Measurements from ENCODE around the gene CHCHD10.
"Not testable (repeated sequence)": the region's sequence is repeated elsewhere in the genome, so short reads cannot be mapped to it uniquely, and the experiment has no call there.

Gene CHCHD10

DNA sequence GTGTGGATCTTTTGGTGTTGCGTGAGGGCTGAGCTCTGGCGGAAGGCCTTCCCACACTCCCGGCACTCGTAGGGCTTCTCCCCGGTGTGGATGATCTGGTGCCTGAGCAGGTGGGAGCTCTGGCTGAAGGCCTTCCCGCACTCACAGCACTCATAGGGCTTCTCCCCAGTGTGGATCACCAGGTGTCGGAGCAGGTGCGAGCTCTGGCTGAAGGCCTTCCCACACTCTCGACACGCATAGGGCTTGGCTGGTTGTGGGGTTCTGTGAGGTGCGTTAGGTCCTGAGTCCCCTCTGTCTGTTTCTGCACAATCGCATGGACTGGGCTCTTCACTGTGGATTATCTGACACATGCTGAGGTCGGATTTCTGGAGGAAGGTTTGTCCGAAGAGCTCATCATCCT is 23.3 kb downstream of the CHCHD10 start:
- no peak for DNase-seq

DNA sequence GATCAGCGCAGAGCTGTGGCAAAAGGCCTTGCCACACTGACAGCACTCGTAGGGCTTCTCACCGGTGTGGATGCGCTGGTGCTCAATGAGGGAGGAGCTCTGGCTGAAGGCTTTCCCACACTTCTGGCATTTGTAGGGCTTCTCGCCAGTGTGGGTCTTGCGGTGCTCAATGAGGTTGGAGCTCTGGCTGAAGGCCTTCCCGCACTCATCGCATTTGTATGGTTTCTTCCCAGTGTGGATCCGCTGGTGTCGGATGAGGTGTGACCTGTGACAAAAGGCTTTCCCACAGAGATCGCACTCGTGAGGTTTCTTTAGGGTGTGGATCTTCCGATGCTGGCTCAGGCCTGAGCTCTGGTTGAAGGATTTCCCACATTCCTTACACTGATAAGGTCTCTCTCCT is 23.8 kb downstream of the CHCHD10 start:
- no peak for DNase-seq

GRCh38 chr22:23743303-23743705 is 24.5 kb downstream of the CHCHD10 start:
- no peak for DNase-seq

DNA sequence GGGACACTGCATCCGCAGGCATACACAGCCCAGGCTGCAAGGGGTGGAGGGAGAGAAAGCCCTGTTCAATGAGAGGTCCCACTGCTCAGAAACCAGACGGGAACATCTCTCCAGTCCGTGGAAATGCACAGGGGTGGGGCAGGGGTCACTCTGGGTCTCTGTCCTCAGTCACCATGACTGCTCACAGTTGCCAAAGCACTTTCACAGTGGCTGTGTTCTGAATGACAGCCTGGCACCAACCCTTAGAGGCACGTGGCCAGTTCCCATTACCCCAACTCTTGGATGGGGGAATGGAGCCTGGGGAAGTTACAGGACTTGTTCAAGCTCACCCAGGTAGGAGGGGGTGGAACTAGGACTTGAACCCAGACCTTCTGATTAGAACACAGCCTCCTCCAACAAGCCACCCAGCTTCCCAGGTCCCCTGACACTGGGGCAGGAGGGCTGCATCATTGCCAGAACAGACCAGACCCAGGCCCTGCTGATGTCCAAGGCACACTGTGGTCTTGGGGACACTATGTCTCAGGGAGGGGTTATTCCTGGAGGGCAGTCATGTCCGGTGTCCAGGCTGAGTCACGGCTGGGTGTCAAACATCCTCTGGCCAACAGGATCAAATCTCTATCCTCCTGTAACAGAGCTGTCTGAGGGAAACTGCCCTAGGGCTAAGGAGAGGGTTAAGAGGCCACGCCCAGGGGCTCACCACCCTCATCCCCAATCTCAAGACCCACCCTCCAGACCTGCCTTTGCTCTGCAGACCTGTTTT is 25.1 kb downstream of the CHCHD10 start:
- DNase-seq = no peak

DNA sequence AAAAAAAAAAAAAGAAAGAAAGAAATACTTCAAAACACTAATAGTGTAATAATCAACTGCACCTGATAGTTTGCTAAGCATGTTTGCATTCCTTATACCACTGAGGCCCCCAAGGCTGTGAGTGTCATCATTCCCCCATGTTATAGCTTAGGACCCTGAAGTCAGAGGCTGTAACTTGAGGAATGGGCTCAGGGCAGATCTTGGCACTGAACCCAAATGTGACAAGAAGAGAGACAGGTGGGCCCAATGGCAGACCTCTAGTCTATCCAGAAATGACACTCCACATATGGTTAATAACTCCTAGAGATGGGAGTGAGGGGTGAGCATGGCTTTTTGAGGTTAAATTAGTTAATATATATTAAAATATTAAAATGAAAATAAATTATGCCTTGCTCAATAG is 30.1 kb downstream of the CHCHD10 start:
- no peak for DNase-seq

DNA sequence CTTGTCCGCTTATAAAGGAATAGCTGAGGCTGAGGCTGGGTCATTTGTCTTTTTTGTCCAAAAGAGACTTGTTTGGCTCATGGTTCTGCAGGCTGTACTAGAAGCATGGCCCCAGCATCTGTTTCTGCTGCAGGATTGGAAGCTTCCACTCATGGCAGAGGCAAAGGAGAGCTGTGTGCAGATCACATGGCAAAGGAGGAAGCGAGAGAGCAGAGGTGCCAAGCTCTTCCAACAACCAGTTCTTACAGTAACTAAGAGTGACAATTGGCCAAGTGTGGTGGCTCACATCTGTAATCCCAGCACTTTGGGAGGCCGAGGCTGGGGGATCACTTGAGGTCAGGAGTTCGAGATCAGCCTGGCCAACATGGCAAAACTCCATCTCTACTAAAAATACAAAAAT is 39.7 kb downstream of the CHCHD10 start:
- DNase-seq = not testable (repeated sequence)

GRCh38 chr22:23722724-23723123 is 45.0 kb downstream of the CHCHD10 start:
- DNase-seq = no peak

GRCh38 chr22:23722160-23722559 is 45.6 kb downstream of the CHCHD10 start:
- no peak for DNase-seq

DNA sequence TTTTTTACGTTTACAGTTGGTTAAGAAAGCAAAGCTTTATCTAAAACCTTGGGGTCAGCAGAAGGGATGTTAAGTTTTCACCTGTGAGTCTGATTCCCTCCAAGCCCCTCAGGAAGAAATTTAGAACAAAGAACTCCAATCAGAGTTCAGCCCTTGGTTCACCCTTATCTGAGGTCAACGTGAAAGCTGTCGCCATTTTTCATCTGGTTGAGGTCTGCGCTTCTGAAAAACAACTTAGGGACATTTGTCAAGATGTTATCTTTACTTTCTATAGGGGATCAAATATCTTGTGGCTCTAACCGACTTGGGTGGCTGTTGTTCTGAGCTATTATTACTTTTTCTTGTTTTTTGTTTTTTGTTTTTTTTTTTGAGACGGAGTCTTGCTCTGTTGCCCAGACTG is 46.9 kb downstream of the CHCHD10 start:
- no peak for DNase-seq

DNA sequence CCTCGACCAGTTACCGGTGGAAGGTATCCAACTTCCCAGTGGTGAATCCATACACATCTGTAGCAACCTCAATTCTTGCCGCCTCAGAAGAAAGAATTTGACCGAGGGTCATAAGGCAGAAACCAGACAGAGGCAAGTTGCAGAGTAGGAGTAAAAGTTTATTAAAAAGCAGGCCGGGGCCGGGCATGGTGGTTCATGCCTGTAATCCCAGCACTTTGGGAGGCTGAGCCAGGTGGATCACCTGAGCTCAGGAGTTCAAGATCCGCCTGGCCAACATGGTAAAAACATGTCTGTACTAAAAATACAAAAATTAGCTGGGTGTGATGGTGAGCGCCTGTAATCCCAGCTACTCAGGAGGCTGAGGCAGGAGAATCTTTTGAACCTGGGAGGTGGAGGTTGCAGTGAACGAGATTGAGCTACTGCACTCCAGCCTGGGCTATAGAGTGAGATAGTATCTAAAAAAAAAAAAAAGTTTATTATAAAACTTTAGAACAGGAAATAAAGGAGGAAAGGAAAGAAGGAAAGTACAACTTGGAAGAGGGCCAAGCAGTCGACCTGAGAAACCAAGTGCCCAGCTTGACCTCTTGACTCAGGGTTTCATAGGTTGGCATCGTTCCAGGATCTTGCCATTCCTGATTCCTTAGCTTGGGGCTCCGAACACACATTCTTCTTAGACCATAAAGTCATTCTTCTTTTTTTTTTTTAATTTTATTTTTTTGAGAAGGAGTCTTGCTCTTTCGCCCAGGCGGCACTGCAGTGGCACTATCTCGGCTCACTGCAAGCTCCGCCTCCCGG is 49.2 kb downstream of the CHCHD10 start:
- DNase-seq = no peak

GRCh38 chr22:23716811-23717801 is 50.7 kb downstream of the CHCHD10 start:
- DNase-seq = peak; percentile 94
